Stimulated activated CD4-positive, alpha-beta T cell treated with anti-CD3 and anti-CD28 coated beads, Interleukin-2, amount 100 ng/mL, for 4 hours (primary cell): Measurements from ENCODE around the gene NOP16.
A peak's percentile ranks its signal among the peaks of the same experiment; 100 is the strongest.

Experiments
- DNase-seq: peaks from one replicate; pipeline ENCODE4 v3.0.0-alpha.2; 2020; ENCODE audit warnings: low read depth

NOP16 gene

GRCh38 chr5:176384991-176385390 lies 3.4 kb downstream of the NOP16 start:
- DNase-seq, result no peak

- no peak for DNase-seq
Observed at GRCh38 chr5:176384366-176384930, 4.0 kb downstream of the NOP16 start.

GRCh38 chr5:176383961-176384360 lies 4.4 kb downstream of the NOP16 start:
- no peak for DNase-seq

GRCh38 chr5:176383248-176383905 lies 5.0 kb downstream of the NOP16 start:
- DNase-seq, result no peak

- no peak for DNase-seq
Observed at GRCh38 chr5:176382721-176383120, 5.7 kb downstream of the NOP16 start.

GRCh38 chr5:176381979-176382378 lies 6.4 kb downstream of the NOP16 start:
- DNase-seq, result no peak

GRCh38 chr5:176381423-176381822 lies 7.0 kb downstream of the NOP16 start:
- DNase-seq, result no peak

- DNase-seq, result no peak
Observed at GRCh38 chr5:176379881-176380280, 8.5 kb downstream of the NOP16 start.

- DNase-seq, result no peak
Observed at GRCh38 chr5:176373100-176373818, 15.1 kb downstream of the NOP16 start.

- DNase-seq, result no peak
Observed at GRCh38 chr5:176371621-176372539, 16.5 kb downstream of the NOP16 start.

GRCh38 chr5:176369934-176370711 lies 18.3 kb downstream of the NOP16 start:
- DNase-seq, result no peak

- no peak for DNase-seq
Observed at GRCh38 chr5:176368726-176369125, 19.7 kb downstream of the NOP16 start.

GRCh38 chr5:176366232-176366894 lies 22.0 kb downstream of the NOP16 start:
- no peak for DNase-seq

- DNase-seq, result peak; percentile 49
Observed at GRCh38 chr5:176365351-176366231, 22.8 kb downstream of the NOP16 start, which contains the start of gene ARL10. ARL10 (plus strand) TSS chr5:176365487; CDS start chr5:176365564, 77 bp downstream.

GRCh38 chr5:176364765-176365350 lies 23.5 kb downstream of the NOP16 start:
- no peak for DNase-seq

GRCh38 chr5:176362233-176362490 lies 26.2 kb downstream of the NOP16 start:
- DNase-seq, result no peak

- peak; percentile 91 for DNase-seq
Observed at GRCh38 chr5:176361437-176362232, 26.8 kb downstream of the NOP16 start, which contains the start of gene KIAA1191. KIAA1191 (minus strand) TSS chr5:176361764; CDS start chr5:176359508, 2,256 bp downstream.

- no peak for DNase-seq
Observed at GRCh38 chr5:176360894-176361436, 27.4 kb downstream of the NOP16 start.
